ENCODE measurements around the gene IL22RA1. TPM values are rescaled to one million over a fixed set of nuclear protein-coding genes. Genes with fewer than 3 reads are reported as not detected.

IL22RA1 gene
- total and polyA plus RNA-seq, 7 donors: 0.16 to 18.5 (median 7.2) TPM; not detected in 2

GRCh38 chr1:24069817-24070216, 73.1 kb downstream of the IL22RA1 start:
- TF ChIP-seq POLR2AphosphoS5 (IDR thresholded peaks at IDR 0.05) (no peak), EP300 (IDR thresholded peaks at IDR 0.05) (no peak), CTCF (IDR thresholded peaks at IDR 0.05) (no peak), POLR2A (IDR thresholded peaks at IDR 0.05) (no peak)
- no peak overlapping the region for H3K27ac ChIP-seq
- H3K9me3 ChIP-seq: no peaks in the 10 kb centered on the region
- H3K4me1 ChIP-seq: peaks cover 0 to 8% (median 2%) of the 10 kb centered on the region in 4 donors
- intact Hi-C loops (cut with DNase I): loop anchor here (2.0 kb wide), 1 partner anchor 321 kb away; no protein-coding TSS in a partner anchor
- no peak for DNase-seq
- 68 to 75% methylated on average over 7 of the region's 7 CpGs for WGBS, 2 donors
- H3K4me3 ChIP-seq: no peak overlapping the region
- H3K27me3 ChIP-seq: no peaks in the 10 kb centered on the region
- H3K36me3 ChIP-seq: no peaks in the 10 kb centered on the region

Other genes starting within 250 kb of the IL22RA1 start
- gene CNR2, start 229.8 kb downstream of the IL22RA1 start, total RNA-seq: not detected
- 1 to 10 TPM in 1 of 3 donors, under 1 TPM in 1, not detected in 1; 0.23 to 4.2 TPM for gene CNR2, start 229.8 kb downstream of the IL22RA1 start, polyA plus RNA-seq
- gene PNRC2, start 183.3 kb downstream of the IL22RA1 start, total RNA-seq: 100 to 1,000 TPM; 111 to 198 (median 154) TPM
- gene PNRC2, start 183.3 kb downstream of the IL22RA1 start, polyA plus RNA-seq: 100 to 1,000 TPM; 104 to 223 (median 162) TPM
- 100 to 1,000 TPM in 1 of 4 donors, 10 to 100 TPM in 3; 80.6 to 105 (median 93.9) TPM for gene SRSF10, start 162.8 kb downstream of the IL22RA1 start, total RNA-seq
- gene SRSF10, start 162.8 kb downstream of the IL22RA1 start, polyA plus RNA-seq: 10 to 100 TPM; 42.6 to 61.5 (median 55.9) TPM
- gene MYOM3, start 31.0 kb downstream of the IL22RA1 start, total RNA-seq: under 1 TPM in 2 of 4 donors, not detected in 2; under 0.01 TPM
- gene MYOM3, start 31.0 kb downstream of the IL22RA1 start, polyA plus RNA-seq: 1 to 10 TPM; 3.0 to 3.7 (median 3.1) TPM
- 1 to 10 TPM in 1 of 4 donors, under 1 TPM in 1, not detected in 2; 0.28 to 1.4 TPM for gene IFNLR1, start 44.1 kb upstream of the IL22RA1 start, total RNA-seq
- gene IFNLR1, start 44.1 kb upstream of the IL22RA1 start, polyA plus RNA-seq: 1 to 10 TPM; 4.2 to 8.7 (median 6.7) TPM
- gene GRHL3, start 176.2 kb upstream of the IL22RA1 start, total RNA-seq: not detected
- under 1 TPM in 2 of 3 donors, not detected in 1; 0.23 to 0.63 TPM for gene GRHL3, start 176.2 kb upstream of the IL22RA1 start, polyA plus RNA-seq